ENCODE results near the gene PNMA6A. TPM values are rescaled to one million over a fixed set of nuclear protein-coding genes. Genes with fewer than 3 reads are reported as not detected.
"Not testable (repeated sequence)": the region's sequence is repeated elsewhere in the genome, so short reads cannot be mapped to it uniquely, and the experiment has no call there.

PNMA6A gene
- 2.5 and 3.3 TPM in 2 replicates for total RNA-seq

DNA sequence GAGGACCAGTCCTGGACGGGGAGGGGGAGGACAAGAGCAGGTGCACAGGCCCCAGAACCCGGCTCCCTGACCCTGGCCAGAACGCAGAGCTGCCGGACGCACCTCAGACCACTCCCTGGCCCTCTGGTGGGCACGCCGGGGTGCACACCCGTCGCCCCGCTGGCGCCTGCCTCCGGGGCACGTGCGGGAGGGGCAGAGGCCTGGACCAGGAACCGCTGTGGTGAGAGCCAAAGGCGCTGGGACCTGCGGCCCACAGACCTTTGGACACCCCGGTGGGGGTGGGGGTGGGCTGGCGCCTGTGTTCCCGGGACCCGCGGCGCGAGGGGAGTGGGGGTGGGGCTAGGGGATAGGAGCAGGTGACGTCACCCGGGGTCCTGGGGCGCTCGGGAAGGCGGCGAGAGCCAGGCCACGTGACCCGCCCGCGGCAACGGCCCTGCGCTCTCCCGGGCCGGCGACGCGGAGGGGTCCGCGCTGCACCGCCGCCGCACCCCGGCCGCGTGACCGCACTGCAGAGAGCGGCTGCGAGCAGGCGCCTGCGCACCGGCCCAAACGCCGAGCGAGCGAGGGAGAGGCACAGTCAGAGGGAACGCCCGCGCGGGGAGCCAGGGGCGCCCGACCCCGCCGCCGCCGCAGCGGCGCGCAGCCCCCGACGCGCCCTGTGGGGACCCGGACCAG lies at the start of gene PNMA6A:
PNMA6A (plus strand) TSS at position 546 of the 675 bp plus-strand sequence. CDS start 609 bp downstream, outside the sequence.
- DNase-seq (ENCODE audit: low read depth); H3K4me3 ChIP-seq (ENCODE audit: low read depth, low read length): not testable (repeated sequence)

DNA sequence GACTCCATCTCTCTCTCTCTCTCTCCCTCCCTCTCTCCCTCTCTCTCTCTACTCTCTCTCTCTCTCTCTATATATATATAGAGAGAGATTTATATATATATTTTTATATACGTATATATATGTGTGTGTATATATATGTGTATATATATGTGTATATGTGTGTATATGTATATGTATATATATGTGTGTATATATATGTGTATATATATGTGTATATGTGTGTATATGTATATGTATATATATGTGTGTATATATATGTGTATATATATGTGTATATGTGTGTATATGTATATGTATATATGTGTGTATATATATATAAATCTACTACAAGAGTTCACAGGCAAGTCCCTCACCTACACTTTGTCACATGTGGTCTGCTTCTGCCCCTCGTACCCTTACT lies 45.8 kb upstream of the PNMA6A start:
- DNase-seq (ENCODE audit: low read depth); H3K4me3 ChIP-seq (ENCODE audit: low read depth, low read length): not testable (repeated sequence)

DNA sequence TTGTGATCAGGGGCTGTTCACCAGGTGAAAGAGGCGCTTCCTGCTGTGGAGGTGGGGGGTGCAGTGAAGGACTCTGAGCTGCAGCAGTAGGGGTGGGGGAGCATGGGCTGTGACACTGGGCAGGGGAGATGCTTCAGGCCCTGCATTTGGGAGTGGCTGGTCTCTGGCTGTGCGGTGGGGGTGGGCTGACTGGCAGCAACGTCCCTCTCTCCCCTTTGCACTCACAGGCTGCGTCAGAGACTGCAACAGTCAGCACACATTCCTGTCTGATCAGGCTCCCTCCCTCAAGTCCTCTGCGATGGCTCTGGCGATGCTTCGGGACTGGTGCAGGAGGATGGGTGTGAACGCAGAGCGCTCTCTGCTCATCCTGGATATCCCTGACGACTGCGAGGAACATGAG lies 43.8 kb upstream of the PNMA6A start:
- not testable (repeated sequence) for DNase-seq (ENCODE audit: low read depth); H3K4me3 ChIP-seq (ENCODE audit: low read depth, low read length)

DNA sequence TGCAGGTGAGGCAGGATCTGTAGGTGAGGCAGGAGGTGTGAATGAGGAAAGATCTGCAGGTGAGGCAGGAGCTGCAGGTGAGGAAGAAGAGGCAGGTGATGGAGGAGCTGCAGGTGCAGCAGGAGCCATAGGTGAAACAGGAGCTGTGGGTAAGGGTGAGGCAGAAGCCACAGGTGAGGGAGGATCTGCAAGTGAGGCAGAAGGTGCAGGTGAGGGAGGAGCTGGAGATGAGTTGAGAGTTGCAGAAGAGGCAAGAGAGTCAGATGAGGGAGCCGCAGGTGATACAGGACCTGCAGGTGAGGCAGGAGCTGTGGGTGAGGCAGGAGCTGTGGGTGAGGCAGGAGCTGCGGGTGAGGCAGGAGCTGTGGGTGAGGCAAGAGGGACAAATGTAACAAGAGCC lies 43.1 kb upstream of the PNMA6A start:
- TF ChIP-seq, protein P1, sequence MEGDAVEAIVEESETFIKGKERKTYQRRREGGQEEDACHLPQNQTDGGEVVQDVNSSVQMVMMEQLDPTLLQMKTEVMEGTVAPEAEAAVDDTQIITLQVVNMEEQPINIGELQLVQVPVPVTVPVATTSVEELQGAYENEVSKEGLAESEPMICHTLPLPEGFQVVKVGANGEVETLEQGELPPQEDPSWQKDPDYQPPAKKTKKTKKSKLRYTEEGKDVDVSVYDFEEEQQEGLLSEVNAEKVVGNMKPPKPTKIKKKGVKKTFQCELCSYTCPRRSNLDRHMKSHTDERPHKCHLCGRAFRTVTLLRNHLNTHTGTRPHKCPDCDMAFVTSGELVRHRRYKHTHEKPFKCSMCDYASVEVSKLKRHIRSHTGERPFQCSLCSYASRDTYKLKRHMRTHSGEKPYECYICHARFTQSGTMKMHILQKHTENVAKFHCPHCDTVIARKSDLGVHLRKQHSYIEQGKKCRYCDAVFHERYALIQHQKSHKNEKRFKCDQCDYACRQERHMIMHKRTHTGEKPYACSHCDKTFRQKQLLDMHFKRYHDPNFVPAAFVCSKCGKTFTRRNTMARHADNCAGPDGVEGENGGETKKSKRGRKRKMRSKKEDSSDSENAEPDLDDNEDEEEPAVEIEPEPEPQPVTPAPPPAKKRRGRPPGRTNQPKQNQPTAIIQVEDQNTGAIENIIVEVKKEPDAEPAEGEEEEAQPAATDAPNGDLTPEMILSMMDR (conservative IDR thresholded peaks at IDR 0.05; ENCODE audit: low read depth, low read length) = no peak
- H3K4me3 ChIP-seq (ENCODE audit: low read depth, low read length) = no peak overlapping the region
- DNase-seq (ENCODE audit: low read depth) = no peak

DNA sequence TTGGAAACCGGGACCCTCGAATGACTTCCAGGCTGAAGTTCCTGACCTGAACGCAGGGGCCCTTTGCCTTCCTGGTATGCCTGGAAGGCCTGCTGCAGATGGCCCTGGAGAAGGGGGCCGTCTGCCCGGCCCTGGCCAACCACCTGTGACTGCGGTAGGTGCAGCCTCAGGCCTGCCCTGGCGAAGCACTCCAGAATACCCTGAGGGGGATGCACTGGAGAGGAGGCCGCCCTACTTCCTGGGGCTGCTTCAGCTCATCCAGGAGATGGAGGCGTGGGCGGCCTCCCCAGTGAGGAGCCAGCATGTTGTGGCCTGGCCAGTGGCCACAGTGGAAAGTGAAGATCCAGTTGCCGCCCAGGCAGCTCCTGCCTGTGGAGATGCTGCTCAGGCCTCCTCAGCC lies 42.4 kb upstream of the PNMA6A start:
- no peak overlapping the region for H3K4me3 ChIP-seq (ENCODE audit: low read depth, low read length)
- DNase-seq (ENCODE audit: low read depth) = no peak
- TF ChIP-seq, protein P1 (conservative IDR thresholded peaks at IDR 0.05; ENCODE audit: low read depth, low read length) = no peak

DNA sequence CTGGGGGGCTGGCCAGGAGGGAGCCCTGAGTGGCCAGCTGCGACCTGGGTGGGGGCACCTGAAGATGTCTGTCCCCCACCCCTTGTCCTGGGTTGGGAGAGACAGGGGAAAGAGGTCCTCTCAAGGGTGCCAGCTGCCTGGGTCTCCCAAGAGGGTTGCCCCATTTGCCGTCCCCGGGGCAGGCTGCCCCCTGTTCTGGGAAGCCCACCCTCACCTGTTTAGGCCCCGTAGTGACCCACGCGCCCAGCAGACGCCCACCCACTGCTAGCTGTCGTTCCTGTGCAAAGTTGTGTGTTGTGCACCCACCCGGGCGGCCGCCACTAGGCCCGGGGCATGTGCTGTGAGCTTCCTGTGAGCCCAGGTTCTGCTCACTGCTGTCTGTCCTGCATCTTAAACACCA lies 41.5 kb upstream of the PNMA6A start:
- no peak overlapping the region for H3K4me3 ChIP-seq (ENCODE audit: low read depth, low read length)
- TF ChIP-seq, protein P1 (conservative IDR thresholded peaks at IDR 0.05; ENCODE audit: low read depth, low read length) = no peak
- DNase-seq (ENCODE audit: low read depth) = no peak

DNA sequence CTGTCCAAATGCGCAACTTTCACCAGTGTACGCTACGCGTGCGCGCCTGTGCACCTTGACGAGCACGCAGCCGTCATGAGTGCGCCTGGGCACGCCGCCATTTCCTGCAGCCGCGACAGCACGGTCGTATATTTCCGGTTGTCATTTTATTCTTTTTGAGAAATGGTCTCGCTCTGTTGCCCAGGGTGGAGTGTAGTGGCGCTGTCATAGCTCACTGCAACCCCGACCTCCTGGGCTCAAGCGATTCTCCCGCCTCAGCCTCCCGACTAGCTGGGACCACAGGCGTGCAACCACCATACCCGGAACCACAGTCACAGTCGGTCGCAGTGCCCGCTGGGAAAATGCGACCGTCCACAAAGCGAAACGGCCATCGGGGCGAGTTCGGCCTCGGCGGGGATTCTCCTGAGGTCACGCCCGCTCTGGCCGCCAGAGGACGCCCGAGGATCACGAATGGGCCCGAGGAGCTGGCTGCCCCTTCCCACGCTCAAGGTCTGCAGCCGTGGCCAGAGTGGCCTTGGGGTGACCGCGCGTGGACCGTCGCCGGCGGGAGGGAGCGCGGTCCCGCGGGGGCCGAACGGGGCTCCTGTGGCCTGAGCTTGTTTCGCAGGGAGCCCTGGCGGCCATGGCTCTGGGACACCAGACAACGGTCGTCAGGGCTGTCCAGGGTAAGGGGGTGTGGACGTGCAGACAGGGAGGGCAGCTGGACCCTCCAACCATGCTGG lies 39.7 kb upstream of the PNMA6A start:
- H3K4me3 ChIP-seq (ENCODE audit: low read depth, low read length) = peak overlapping the region; percentile 46
- TF ChIP-seq, protein P1 (conservative IDR thresholded peaks at IDR 0.05; ENCODE audit: low read depth, low read length) = peak; percentile 63
- no peak for DNase-seq (ENCODE audit: low read depth)

DNA sequence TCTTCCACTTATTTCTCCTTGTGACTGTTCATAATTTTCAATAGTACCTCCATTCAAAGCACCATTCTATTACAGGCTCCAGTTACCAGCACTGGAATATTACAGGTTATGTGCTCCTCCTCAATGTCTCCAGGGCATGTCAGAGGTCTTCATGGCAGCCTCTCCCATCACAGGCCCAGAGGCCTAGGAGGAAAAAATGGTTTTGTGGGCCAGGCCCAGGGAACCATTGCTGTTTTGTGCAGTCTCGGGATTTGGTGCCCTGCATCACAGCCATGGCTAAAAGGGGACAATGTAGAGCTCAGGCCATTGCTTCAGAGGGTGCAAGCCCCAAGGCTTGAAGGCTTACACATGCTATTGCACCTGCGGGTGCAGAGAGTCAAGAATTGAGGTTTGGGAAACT lies 23.2 kb upstream of the PNMA6A start:
- H3K4me3 ChIP-seq (ENCODE audit: low read depth, low read length) = no peak overlapping the region
- DNase-seq (ENCODE audit: low read depth) = no peak
- TF ChIP-seq, protein P1 (conservative IDR thresholded peaks at IDR 0.05; ENCODE audit: low read depth, low read length) = no peak

Data from epithelial cell of proximal tubule (primary cell).